Osteoblast (primary cell): ENCODE results near the gene SERTAD1. TPM values are rescaled to one million over a fixed set of nuclear protein-coding genes. Genes with fewer than 3 reads are reported as not detected.

Experiments
- DNase-seq: peaks from one replicate; pipeline ENCODE4 v3.0.0; 2011; ENCODE audit warnings: low spot score, mixed read lengths; ENCODE audit not compliant: insufficient read length; ENCODE audit errors: missing footprints
- H2AFZ ChIP-seq: 2 replicates; pipeline ENCODE4 v1.6.0; 2011; ENCODE audit warnings: mild to moderate bottlenecking, low read length
- H3K27ac ChIP-seq: 2 replicates; pipeline ENCODE4 v1.5.1; 2011; ENCODE audit warnings: mild to moderate bottlenecking, low read depth, low read length, moderate library complexity
- H3K27me3 ChIP-seq: 2 replicates; pipeline ENCODE4 v1.6.0; 2012; ENCODE audit warnings: mild to moderate bottlenecking, control low read depth, inconsistent platforms, low read length, moderate library complexity; ENCODE audit not compliant: insufficient read depth
- H3K36me3 ChIP-seq: 2 replicates; pipeline ENCODE4 v1.5.1; 2011; ENCODE audit warnings: mild to moderate bottlenecking, low read length, control low read depth, moderate library complexity; ENCODE audit not compliant: insufficient read depth
- H3K4me1 ChIP-seq: 2 replicates; pipeline ENCODE4 v1.5.1; 2011; ENCODE audit warnings: mild to moderate bottlenecking, low read length, control low read depth, moderate library complexity; ENCODE audit not compliant: insufficient read depth
- H3K4me2 ChIP-seq: 2 replicates; pipeline ENCODE4 v1.6.0; 2011; ENCODE audit warnings: mild to moderate bottlenecking, low read length; ENCODE audit not compliant: insufficient read depth
- H3K4me3 ChIP-seq: fragments of 200-600 bp; sonication (generic); 3 replicates; pipeline ENCODE4 v1.5.1; 2012; ENCODE audit warnings: mild to moderate bottlenecking, low read length, inconsistent platforms; ENCODE audit not compliant: insufficient read depth
- H3K79me2 ChIP-seq: 2 replicates; pipeline ENCODE4 v1.6.0; 2012; ENCODE audit warnings: mild to moderate bottlenecking, low read length, control low read depth, inconsistent platforms; ENCODE audit not compliant: insufficient read depth
- H3K9me3 ChIP-seq: 2 replicates; pipeline ENCODE4 v1.5.1; 2011; ENCODE audit warnings: low read depth, low read length, control low read depth
- H4K20me1 ChIP-seq: 2 replicates; pipeline ENCODE4 v1.6.0; 2012; ENCODE audit warnings: mild to moderate bottlenecking, low read length, control low read depth; ENCODE audit not compliant: insufficient read depth
- total RNA-seq: library from RNA; depleted of rRNA; stranded (reverse); fragments of >200 nt; gene quantifications from 2 replicates; pipeline ENCODE4 v1.2.3, GENCODE V29; 2012
- TF ChIP-seq, protein P1 (sequence below): IDR thresholded peaks from 2 replicates; pipeline ENCODE4 v1.5.1; 2011; ENCODE audit warnings: mild to moderate bottlenecking, low read depth, low read length, moderate library complexity; ENCODE audit errors: extremely low read depth

SERTAD1 gene
- total RNA-seq, 1 donor = 15.2 TPM

GRCh38 chr19:40415768-40416167 lies 10.0 kb downstream of the SERTAD1 start:
- TF ChIP-seq, protein P1, sequence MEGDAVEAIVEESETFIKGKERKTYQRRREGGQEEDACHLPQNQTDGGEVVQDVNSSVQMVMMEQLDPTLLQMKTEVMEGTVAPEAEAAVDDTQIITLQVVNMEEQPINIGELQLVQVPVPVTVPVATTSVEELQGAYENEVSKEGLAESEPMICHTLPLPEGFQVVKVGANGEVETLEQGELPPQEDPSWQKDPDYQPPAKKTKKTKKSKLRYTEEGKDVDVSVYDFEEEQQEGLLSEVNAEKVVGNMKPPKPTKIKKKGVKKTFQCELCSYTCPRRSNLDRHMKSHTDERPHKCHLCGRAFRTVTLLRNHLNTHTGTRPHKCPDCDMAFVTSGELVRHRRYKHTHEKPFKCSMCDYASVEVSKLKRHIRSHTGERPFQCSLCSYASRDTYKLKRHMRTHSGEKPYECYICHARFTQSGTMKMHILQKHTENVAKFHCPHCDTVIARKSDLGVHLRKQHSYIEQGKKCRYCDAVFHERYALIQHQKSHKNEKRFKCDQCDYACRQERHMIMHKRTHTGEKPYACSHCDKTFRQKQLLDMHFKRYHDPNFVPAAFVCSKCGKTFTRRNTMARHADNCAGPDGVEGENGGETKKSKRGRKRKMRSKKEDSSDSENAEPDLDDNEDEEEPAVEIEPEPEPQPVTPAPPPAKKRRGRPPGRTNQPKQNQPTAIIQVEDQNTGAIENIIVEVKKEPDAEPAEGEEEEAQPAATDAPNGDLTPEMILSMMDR = no peak
- no peak overlapping the region for H2AFZ ChIP-seq
- no peaks in the 10 kb centered on the region for H3K79me2 ChIP-seq
- H3K27me3 ChIP-seq = no peaks in the 10 kb centered on the region
- no peaks in the 10 kb centered on the region for H3K36me3 ChIP-seq
- no peaks in the 10 kb centered on the region for H3K9me3 ChIP-seq
- no peak overlapping the region for H3K4me3 ChIP-seq
- H4K20me1 ChIP-seq = no peaks in the 10 kb centered on the region
- no peak overlapping the region for H3K4me2 ChIP-seq
- H3K4me1 ChIP-seq = peaks cover 7% of the 10 kb centered on the region
- no peak overlapping the region for H3K27ac ChIP-seq
- peak; percentile 54 for DNase-seq

- Histone ChIP-seq H3K4me1 (peaks cover 7% of the 10 kb centered on the region), H3K4me3 (no peak overlapping the region), H3K27me3 (no peaks in the 10 kb centered on the region), H3K27ac (no peak overlapping the region), H3K79me2 (no peaks in the 10 kb centered on the region), H3K36me3 (no peaks in the 10 kb centered on the region), H2AFZ (peak overlapping the region; percentile 23), H4K20me1 (no peaks in the 10 kb centered on the region), H3K4me2 (no peak overlapping the region), H3K9me3 (no peaks in the 10 kb centered on the region)
- TF ChIP-seq, protein P1 = no peak
- DNase-seq = peak; percentile 48
These were observed 11.0 kb downstream of the SERTAD1 start for GRCh38 chr19:40414542-40415535.

DNA sequence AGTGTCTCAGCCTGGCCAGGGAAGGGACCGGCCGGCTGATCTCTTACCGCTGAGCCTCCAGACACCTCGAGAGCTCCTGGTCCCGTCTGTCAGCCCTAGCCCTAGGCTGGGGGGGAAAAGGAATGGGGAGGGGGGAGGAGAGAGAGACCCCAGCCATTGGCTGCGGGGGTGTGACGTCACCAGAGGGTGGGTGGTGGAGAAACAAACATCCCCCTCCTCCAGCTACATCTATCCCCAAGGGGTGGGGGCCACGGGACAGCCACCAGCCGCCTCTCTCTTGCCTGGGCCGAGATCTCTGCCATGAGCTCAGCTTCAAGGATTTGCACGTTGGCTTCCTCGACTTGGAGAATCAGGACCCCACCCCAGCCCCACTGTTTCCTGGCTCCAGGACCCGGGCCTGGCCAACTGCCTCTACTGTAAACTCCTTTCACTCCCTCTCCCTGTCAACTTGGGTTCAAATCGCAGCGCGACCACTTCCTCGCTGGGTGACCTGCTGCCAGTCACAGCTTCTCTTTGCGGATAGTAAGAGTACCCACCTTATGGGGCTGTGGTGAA lies 12.4 kb downstream of the SERTAD1 start, which contains the start of gene PRX:
Gene PRX, minus strand, starts transcription at position 88 of the 555 bp plus-strand sequence. CDS start 5,446 bp downstream, outside the sequence.
- H3K4me3 ChIP-seq = no peak within 1 kb of the TSS
- peak; percentile 67 for DNase-seq
- peaks cover 7% of the 10 kb centered on the region for H3K4me1 ChIP-seq
- no peak within 1 kb of the TSS for H3K27ac ChIP-seq
- no peaks in the 10 kb centered on the region for H3K27me3 ChIP-seq
- TF ChIP-seq, protein P1 = no peak
- no peaks in the 10 kb centered on the region for H4K20me1 ChIP-seq
- no peaks in the 10 kb centered on the region for H3K36me3 ChIP-seq
- H2AFZ ChIP-seq = no peak within 1 kb of the TSS
- no peaks in the 10 kb centered on the region for H3K9me3 ChIP-seq
- no peak within 1 kb of the TSS for H3K4me2 ChIP-seq
- H3K79me2 ChIP-seq = no peaks in the 10 kb centered on the region

GRCh38 chr19:40412866-40413265 lies 12.9 kb downstream of the SERTAD1 start:
- Histone ChIP-seq H3K4me2 (no peak overlapping the region), H3K27ac (no peak overlapping the region), H3K79me2 (no peaks in the 10 kb centered on the region), H3K4me1 (peaks cover 7% of the 10 kb centered on the region), H3K36me3 (no peaks in the 10 kb centered on the region), H2AFZ (no peak overlapping the region), H3K27me3 (no peaks in the 10 kb centered on the region), H3K9me3 (no peaks in the 10 kb centered on the region), H4K20me1 (no peaks in the 10 kb centered on the region), H3K4me3 (no peak overlapping the region)
- no peak for DNase-seq
- TF ChIP-seq, protein P1 = no peak
